GM04504 (cell line): ENCODE measurements around the gene SPACA9.
A peak's percentile ranks its signal among the peaks of the same experiment; 100 is the strongest.

Experiments used
- DNase-seq: peaks from one replicate; pipeline ENCODE4 v3.0.0-alpha.2; 2012; ENCODE audit warnings: low read depth

Gene SPACA9

GRCh38 chr9:132878695-132879456 lies at the start of gene SPACA9:
Gene SPACA9, plus strand, starts transcription at chr9:132878898. Its CDS starts 5,050 bp downstream, at chr9:132883948.
- DNase-seq, result no peak

DNA sequence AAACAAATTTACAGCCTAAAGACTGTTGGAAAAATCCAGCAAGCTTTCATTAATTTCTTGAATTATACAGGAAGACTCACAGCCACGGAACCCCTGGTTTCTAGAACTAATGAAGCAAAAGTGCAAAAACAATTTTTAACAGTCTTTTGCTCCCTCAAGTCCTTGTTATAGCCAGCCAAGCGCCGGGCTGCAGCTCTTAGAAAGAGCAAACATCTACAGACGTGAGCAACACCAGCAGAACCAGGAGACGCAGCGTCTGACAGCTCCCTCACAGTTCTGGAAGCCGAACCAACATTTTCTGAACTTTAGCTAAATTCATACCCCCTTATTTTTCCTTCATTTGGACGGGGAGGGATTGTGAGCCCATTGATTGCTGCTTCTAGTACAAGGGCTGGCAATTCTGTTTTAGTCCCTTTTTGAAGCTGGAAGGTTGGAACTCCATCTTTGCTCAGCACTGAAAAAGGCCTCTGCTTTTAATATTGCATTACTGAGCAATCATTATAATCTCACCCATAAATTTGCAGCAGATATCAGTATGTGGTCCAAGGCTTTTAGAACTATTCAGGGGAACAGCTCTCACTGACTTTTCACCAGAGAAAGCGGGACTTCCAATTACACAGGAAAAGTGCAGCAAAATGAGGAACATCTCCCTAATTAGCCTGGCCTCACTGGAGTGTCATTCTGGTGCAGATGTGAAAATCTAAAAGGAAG lies 46.4 kb upstream of the SPACA9 start:
- DNase-seq, result no peak

DNA sequence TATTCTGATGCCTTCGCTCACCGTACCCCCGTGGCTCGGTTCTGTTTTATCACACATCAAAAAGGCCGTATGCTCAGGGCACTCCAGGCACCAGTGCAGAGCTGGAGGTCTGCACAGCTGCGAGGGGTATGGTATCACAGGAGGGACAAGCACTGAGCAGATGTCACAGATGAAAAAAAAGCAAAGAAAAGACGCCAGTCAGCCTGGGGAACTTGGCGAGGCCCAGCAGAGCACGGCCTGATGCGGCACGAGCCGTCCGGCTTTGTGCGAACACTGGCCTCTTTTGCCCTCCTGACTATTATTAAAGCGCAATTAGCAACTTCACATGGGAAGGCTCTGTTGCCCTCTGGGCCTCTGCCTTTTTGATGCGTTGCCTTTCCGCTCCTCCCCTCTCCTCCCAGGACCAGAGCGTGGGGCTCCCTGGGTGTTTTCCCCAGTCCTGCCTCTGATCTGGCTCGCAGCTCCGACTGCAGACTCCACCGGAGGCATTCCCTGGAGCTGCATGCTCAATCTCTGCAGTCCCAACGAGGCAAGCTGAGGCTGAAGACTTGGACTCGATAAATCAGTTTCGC lies 45.1 kb upstream of the SPACA9 start:
- no peak for DNase-seq

DNA sequence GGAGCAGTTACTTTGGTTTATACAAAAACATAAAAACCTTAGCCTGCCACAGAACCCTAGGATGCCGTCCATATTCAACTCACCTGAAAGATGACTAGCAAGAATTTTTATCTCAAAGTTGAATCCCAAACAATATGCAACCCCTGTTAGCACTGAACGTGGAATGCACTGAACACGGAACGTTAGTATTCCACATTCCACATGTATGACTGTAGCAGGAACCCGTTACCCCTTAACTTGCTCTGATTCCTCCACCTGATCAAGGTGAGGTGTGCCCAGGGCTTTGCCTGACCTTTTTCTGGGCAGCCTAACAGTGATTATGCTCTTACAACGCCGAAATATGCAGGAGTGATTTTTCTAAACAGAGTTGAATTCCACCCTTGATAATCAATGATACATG lies 44.4 kb upstream of the SPACA9 start:
- no peak for DNase-seq

GRCh38 chr9:132837501-132838286 lies 41.0 kb upstream of the SPACA9 start:
- no peak for DNase-seq

GRCh38 chr9:132838291-132838690 lies 40.4 kb upstream of the SPACA9 start:
- no peak for DNase-seq

DNA sequence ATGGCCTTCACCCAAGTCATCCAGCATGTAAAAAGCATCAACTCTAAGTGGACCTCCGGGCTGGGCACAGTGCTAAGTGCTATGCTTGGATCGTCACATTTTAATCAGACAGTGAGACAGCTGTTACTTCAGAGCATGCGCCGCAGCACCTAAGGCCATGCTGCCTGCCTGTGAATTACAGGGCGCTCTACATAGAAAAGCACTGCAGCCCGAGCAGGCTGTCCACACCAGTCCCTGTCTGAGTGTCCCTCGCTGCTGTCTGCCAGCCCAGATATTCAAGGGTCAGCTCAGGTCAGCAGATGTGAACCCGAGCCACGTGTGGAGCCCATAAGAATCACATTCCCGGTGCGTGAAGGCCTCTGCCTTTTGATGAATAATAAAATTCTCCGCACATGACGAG lies 37.7 kb upstream of the SPACA9 start:
- DNase-seq, result no peak

DNA sequence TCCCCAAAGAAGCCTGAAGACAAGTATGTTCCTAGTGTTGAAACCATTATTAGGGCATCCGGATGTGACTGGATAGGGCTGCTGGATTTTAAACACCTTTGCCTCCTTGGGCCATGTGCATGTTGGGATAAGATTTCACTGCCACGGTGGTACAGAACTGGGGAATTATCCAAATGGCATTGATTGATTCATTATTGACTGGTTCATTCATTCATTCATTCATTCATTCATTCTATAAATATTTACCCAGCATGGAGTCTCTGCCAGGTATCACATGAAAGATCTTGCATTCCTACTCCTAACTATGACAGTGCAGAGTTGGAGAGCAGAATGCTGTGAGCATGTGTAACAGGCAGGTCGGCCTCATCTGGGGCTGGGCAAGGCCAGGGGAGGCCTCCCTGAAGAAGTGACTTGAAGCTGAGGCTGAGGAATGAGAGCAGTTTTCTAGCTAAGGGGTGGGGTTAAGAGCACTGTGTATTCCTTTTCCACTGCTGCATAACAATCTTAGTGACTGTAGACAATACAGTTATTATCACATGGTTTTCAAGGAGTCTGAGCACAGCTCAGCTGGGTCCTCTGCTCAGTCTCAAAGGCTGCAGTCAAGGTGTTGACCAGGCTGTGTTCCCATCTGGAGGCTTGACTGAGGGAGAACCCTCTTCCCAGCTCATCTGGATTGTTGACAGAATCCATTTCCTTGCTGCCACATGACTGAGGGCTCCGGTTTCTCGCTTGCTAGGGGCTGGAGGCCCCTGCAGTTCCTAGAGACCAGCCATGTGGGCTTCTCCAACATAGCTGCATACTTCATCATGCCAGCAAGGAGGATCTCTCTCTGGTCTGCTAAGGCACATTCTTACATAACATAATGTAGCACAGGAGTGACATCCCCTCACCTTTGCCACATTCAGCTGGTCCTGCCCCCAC lies 36.3 kb upstream of the SPACA9 start:
- DNase-seq, result no peak

DNA sequence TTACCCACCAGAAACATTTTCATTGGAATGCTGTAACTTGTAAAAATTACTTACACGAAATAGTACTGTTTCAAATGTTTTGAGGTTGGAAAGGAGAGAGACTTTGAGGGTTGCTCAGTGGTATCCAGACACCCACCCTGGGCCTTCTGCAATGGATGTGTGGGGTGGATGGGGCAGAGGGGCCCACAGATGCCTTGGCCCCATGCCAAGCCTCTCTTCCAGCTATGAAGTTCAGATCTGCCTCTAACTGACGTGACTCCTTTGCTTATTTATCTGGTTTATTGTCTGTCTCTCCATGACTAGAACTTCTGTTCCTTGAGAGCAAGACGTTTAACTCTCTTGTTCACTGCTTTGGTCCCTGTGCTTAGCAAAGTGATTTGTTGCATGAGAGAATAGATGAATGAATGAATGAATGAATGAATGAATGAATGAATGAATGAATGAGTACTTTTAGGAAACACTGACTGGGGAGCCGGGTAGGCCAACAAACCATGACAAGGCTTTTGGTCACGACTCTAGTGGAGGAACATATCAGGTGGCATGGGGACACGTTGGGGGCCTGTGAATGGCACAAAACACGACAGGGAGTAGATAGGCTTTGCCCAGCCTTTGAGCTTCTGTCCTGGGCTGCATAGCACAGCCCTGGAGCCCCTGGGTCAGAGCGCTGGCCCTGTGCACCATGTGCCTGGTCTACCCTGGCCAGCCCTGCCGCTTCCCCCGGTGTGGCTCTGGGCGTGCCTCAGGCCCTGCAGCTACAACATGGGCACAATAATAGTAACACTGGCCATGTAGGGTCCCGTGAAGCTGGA lies 32.4 kb upstream of the SPACA9 start:
- DNase-seq, result no peak

DNA sequence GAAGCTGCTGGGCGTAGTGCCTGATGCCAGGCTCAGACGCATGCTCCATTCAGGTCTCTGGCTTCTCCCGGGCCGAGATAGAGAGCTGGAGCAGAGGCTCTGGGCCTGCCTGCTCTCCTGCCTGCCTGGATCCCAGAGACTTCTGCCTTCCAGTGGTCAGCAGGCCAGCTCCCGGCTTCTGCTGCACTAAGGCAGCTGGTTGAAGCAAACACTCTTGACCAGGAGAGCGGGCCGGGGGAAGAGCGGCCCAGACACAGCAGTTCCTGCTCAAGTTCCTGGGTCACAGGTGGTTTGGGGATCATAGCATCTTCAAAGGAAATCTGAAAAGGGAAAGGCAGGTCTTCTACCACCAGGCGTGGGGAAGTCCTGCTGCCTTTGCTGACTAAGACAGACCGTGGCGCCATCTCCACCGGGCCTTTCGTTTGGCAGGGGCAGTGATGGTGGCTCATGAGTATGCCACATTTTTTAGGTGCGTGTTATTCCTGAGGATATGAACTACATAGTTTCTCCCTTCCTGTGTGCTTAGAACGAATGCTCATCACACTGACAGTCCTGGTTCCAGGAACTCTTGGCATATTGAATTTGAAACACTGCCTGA lies 31.7 kb upstream of the SPACA9 start:
- DNase-seq, result no peak

GRCh38 chr9:132849185-132849706 lies 29.5 kb upstream of the SPACA9 start:
- no peak for DNase-seq

DNA sequence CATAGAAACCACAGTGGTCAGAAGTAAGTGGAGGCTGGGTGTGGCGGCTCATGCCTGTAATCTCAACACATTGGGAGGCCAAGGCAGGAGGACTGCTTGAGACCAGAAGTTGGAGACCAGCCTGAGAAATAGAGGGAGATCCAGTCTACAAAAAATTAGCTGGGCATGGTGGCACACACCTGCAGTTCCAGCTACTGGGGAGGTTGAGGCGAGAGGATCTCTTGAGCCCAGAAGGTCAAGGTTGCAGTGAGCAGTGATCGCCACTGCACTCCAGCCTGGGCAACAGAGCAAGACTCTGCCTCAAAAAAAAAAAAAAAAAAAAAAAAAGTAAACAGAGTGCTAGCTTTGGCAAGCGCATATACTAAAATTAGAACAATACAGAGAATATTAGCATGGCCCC lies 25.2 kb upstream of the SPACA9 start:
- DNase-seq, result no peak

DNA sequence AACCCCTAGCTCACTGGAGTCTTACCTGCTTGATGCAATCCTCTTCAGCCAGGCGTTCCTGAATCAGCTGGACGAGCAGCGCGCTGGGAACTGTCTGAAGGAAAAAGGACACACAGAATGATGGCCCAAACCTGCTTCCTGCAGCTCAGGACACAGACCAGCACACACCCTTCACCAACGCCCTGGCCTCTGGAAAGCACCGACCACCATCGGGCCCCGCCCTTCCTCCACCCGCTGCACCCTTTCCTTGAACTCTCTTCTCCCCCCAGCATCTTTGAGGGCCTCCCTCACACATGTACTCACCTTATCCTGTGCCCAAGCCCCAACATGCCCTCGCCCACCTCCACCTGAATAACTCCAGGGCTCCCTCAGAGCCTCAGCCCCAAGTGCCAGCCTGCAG lies 23.9 kb upstream of the SPACA9 start:
- no peak for DNase-seq

- no peak for DNase-seq
Measured at GRCh38 chr9:132855904-132856303, 22.8 kb upstream of the SPACA9 start.

GRCh38 chr9:132857031-132857430 lies 21.7 kb upstream of the SPACA9 start:
- peak; percentile 55 for DNase-seq

DNA sequence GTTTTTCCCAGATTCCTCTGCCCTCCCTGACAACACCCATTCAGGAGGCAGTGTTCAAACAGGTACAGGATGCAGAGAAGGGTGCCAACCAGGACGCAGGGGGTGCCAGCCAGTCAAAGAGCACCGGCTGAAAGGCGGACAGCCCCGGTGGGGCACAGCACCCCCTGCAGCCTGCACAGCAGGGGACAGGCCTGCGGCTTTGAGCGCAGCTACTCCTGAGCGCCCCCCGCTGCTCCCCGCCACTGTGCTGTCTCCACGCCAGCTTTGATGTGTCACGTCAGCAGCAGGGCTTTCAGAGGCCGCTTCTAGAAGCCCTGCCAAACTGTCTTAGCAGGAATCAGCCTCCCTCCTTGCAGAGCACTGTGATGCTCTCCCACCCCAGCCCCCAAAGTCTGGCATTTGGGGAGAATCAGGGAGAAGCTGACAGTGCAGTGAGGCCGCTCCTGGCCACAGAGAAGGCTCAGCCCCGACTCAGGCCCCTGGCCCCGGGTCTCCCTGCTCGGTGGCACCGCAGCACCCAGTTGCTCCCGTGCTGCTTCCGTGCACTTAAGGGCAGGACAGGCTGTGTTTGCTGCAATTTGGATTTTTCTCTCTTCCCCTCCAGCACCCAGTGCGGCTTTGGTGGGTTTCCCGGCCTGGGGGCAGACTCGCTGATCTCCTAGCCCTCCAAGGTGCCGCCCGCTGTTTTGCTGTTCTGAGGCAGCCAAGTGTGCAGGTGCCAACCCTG lies 20.9 kb upstream of the SPACA9 start:
- DNase-seq, result no peak

- no peak for DNase-seq
Measured at GRCh38 chr9:132858751-132859150, 19.9 kb upstream of the SPACA9 start.

GRCh38 chr9:132861666-132862065 lies 17.0 kb upstream of the SPACA9 start:
- DNase-seq, result no peak

GRCh38 chr9:132862533-132862932 lies 16.2 kb upstream of the SPACA9 start:
- no peak for DNase-seq
